Mesangial cell (primary cell): ENCODE data around the gene HBQ1. TPM values are rescaled to one million over a fixed set of nuclear protein-coding genes. Genes with fewer than 3 reads are reported as not detected.

Source experiments
- total RNA-seq: library from RNA; depleted of rRNA; stranded (reverse); fragments of >200 nt; gene quantifications from 2 replicates; pipeline ENCODE4 v1.2.3, GENCODE V29; 2015

Gene HBQ1
- total RNA-seq = 4.9 TPM in 1 of 2 replicates, not detected in the other

GRCh38 chr16:180101-180675, at the start of gene HBQ1:
HBQ1 (plus strand) TSS chr16:180459; CDS start chr16:180487, 28 bp downstream.

GRCh38 chr16:152141-153128, 27.8 kb upstream of the HBQ1 start, which contains the start of gene HBZ:
HBZ (plus strand) TSS chr16:152644; CDS start chr16:152910, 266 bp downstream.

GRCh38 chr16:165539-166374, 14.5 kb upstream of the HBQ1 start, which contains the start of gene HBM:
HBM (plus strand) TSS chr16:165978; CDS start chr16:165998, 20 bp downstream.

GRCh38 chr16:172374-172941, 7.8 kb upstream of the HBQ1 start, which contains the start of gene HBA2:
HBA2 (plus strand) TSS chr16:172876; CDS start chr16:172913, 37 bp downstream.

GRCh38 chr16:176477-177382, 3.5 kb upstream of the HBQ1 start, which contains the start of gene HBA1:
HBA1 (plus strand) TSS chr16:176680; CDS start chr16:176717, 37 bp downstream.

GRCh38 chr16:228852-229730, 48.8 kb downstream of the HBQ1 start, which contains the start of gene LUC7L:
LUC7L (minus strand) TSS chr16:229449; CDS start chr16:229339, 110 bp downstream.

Other genes with a start within 250 kb of the HBQ1 start
- 3.4 and 10.8 TPM in 2 replicates for gene POLR3K, start 126.9 kb upstream of the HBQ1 start, total RNA-seq
- gene SNRNP25, start 126.6 kb upstream of the HBQ1 start, total RNA-seq = 18.3 and 41.2 TPM in 2 replicates
- 25.6 and 81.1 TPM in 2 replicates for gene RHBDF1, start 107.8 kb upstream of the HBQ1 start, total RNA-seq
- 198 and 363 TPM in 2 replicates for gene MPG, start 102.2 kb upstream of the HBQ1 start, total RNA-seq
- 28.0 and 51.8 TPM in 2 replicates for gene NPRL3, start 41.8 kb upstream of the HBQ1 start, total RNA-seq
- gene HBZ, start 27.8 kb upstream of the HBQ1 start, total RNA-seq = not detected in 2 replicates
- gene HBM, start 14.5 kb upstream of the HBQ1 start, total RNA-seq = not detected in 2 replicates
- not detected in 2 replicates for gene HBA2, start 7.6 kb upstream of the HBQ1 start, total RNA-seq
- not detected in 2 replicates for gene HBA1, start 3.8 kb upstream of the HBQ1 start, total RNA-seq
- 24.8 and 34.2 TPM in 2 replicates for gene LUC7L, start 49.0 kb downstream of the HBQ1 start, total RNA-seq
- gene FAM234A, start 54.4 kb downstream of the HBQ1 start, total RNA-seq = 77.1 and 163 TPM in 2 replicates
- 0.33 and 5.2 TPM in 2 replicates for gene RGS11, start 95.5 kb downstream of the HBQ1 start, total RNA-seq
- gene ARHGDIG, start 100.1 kb downstream of the HBQ1 start, total RNA-seq = 0.33 and 0.89 TPM in 2 replicates
- 0.25 TPM in 1 of 2 replicates, not detected in the other for gene PDIA2, start 102.7 kb downstream of the HBQ1 start, total RNA-seq
- gene AXIN1, start 172.3 kb downstream of the HBQ1 start, total RNA-seq = 23.5 and 27.3 TPM in 2 replicates
- gene MRPL28, start 190.1 kb downstream of the HBQ1 start, total RNA-seq = 173 and 194 TPM in 2 replicates
- 67.5 and 116 TPM in 2 replicates for gene PGAP6, start 201.5 kb downstream of the HBQ1 start, total RNA-seq
- 138 and 142 TPM in 2 replicates for gene NME4, start 216.7 kb downstream of the HBQ1 start, total RNA-seq
- gene DECR2, start 221.4 kb downstream of the HBQ1 start, total RNA-seq = 23.1 and 55.1 TPM in 2 replicates
- 23.1 and 40.3 TPM in 2 replicates for gene RAB11FIP3, start 245.2 kb downstream of the HBQ1 start, total RNA-seq